Ascending aorta (tissue), 2 donors: ENCODE results near the gene NDUFB4. TPM values are rescaled to one million over a fixed set of nuclear protein-coding genes. Genes with fewer than 3 reads are reported as not detected.

ENCODE experiments used
- DNase-seq, 2 donors: peaks; one replicate each; pipeline ENCODE4 v3.0.0-alpha.2; 2019; ENCODE audit warnings: low spot score in 2 of 2
- H3K27ac ChIP-seq, 2 donors: fragments of 200-600 bp; sonication (generic); one replicate each; pipeline ENCODE4 v1.5.1; 2016 to 2017; ENCODE audit warnings: mild to moderate bottlenecking in 1 of 2
- H3K27me3 ChIP-seq: fragments of 200-600 bp; sonication (generic); one replicate; pipeline ENCODE4 v1.5.1; 2017
- H3K36me3 ChIP-seq, 2 donors: fragments of 200-600 bp; sonication (generic); one replicate each; pipeline ENCODE4 v1.5.1; 2016
- H3K4me1 ChIP-seq, 2 donors: fragments of 200-600 bp; sonication (generic); one replicate each; pipeline ENCODE4 v1.5.1; 2016 to 2017; ENCODE audit warnings: mild to moderate bottlenecking in 1 of 2
- H3K4me3 ChIP-seq, 2 donors: fragments of 200-600 bp; sonication (generic); one replicate each; pipeline ENCODE4 v1.5.1; 2016 to 2017; ENCODE audit warnings: mild to moderate bottlenecking in 1 of 2
- H3K9me3 ChIP-seq, 2 donors: fragments of 200-600 bp; sonication (generic); one replicate each; pipeline ENCODE4 v1.5.1; 2016
- CTCF ChIP-seq, 3 experiments: fragments of 200-600 bp in 2 of 3; fragments of 450-650 bp in 1 of 3; sonication (generic) in 2 of 3; IDR thresholded peaks; one replicate each; pipeline ENCODE4 v1.5.1; 2016 to 2019; ENCODE audit warnings: antibody characterized with exemption in 3 of 3, mild to moderate bottlenecking in 1 of 3, moderate library complexity in 1 of 3
- intact Hi-C: fragments of 100-400 bp; cut with DNase I; formaldehyde crosslinking; loops from one replicate; pipeline ENCODE4 v1.15.1; 2023
- total RNA-seq: library from RNA; depleted of rRNA; stranded (reverse); fragments of >200 nt; gene quantifications from one replicate; pipeline ENCODE4 v1.1.0, GENCODE V29; 2016

NDUFB4 gene
- total RNA-seq, 1 donor from 2014 or later: 37.0 TPM

GRCh38 chr3:120587332-120587975, 8.7 kb upstream of the NDUFB4 start:
- Histone ChIP-seq H3K27ac (no peak overlapping the region), H3K9me3 (no peaks in the 10 kb centered on the region), H3K4me3 (no peak overlapping the region), H3K4me1 (no peaks in the 10 kb centered on the region), H3K27me3 (no peaks in the 10 kb centered on the region), H3K36me3 (no peaks in the 10 kb centered on the region)
- TF ChIP-seq CTCF (IDR thresholded peaks at IDR 0.05): no peak
- intact Hi-C loops: no loop called here
- no peak for DNase-seq

- peaks cover 6 to 28% of the 10 kb centered on the region in 2 donors for H3K4me1 ChIP-seq
- peak overlapping the region; percentile 68 to 87 for H3K4me3 ChIP-seq
- no peak for DNase-seq
- no peak for TF ChIP-seq CTCF (IDR thresholded peaks at IDR 0.05)
- no peaks in the 10 kb centered on the region for H3K27me3 ChIP-seq
- intact Hi-C loops: loop anchor here (1.0 to 10.0 kb wide), 4 partner anchors 36 to 891 kb away; partner anchors contain the start of genes CFAP91, GTF2E1, LRRC58 and RABL3
- H3K36me3 ChIP-seq: peaks cover 6 to 7% of the 10 kb centered on the region in 2 donors
- no peaks in the 10 kb centered on the region for H3K9me3 ChIP-seq
- peak overlapping the region; percentile 73 to 86 for H3K27ac ChIP-seq
Measured at GRCh38 chr3:120595788-120596115, 384 bp upstream of the NDUFB4 start.

GRCh38 chr3:120596853-120597223, 702 bp downstream of the NDUFB4 start:
- no peaks in the 10 kb centered on the region for H3K27me3 ChIP-seq
- intact Hi-C loops: loop anchor here (1.0 to 10.0 kb wide), 4 partner anchors 38 to 892 kb away; partner anchors contain the start of genes CFAP91, GTF2E1, LRRC58 and RABL3
- H3K9me3 ChIP-seq: no peaks in the 10 kb centered on the region
- H3K4me3 ChIP-seq: peak overlapping the region; percentile 68 to 87
- peaks cover 6 to 28% of the 10 kb centered on the region in 2 donors for H3K4me1 ChIP-seq
- H3K27ac ChIP-seq: peak overlapping the region; percentile 73 to 86
- peaks cover 6 to 18% of the 10 kb centered on the region in 2 donors for H3K36me3 ChIP-seq
- DNase-seq: no peak
- TF ChIP-seq CTCF (IDR thresholded peaks at IDR 0.05): no peak

GRCh38 chr3:120597445-120598049, 1.4 kb downstream of the NDUFB4 start:
- Histone ChIP-seq H3K36me3 (peaks cover 6 to 25% of the 10 kb centered on the region in 2 donors), H3K4me1 (peaks cover 6 to 28% of the 10 kb centered on the region in 2 donors), H3K9me3 (no peaks in the 10 kb centered on the region), H3K27me3 (no peaks in the 10 kb centered on the region), H3K4me3 (peak overlapping the region; percentile 68 to 87), H3K27ac (peak overlapping the region in 1 of 2 donors; percentile 42)
- no peak for DNase-seq
- TF ChIP-seq CTCF (IDR thresholded peaks at IDR 0.05): no peak
- intact Hi-C loops: loop anchor here (10.0 kb wide), 1 partner anchor 893 kb away; the partner anchor contains the start of gene CFAP91

GRCh38 chr3:120599211-120599610, 3.1 kb downstream of the NDUFB4 start:
- Histone ChIP-seq H3K4me3 (no peak overlapping the region), H3K9me3 (no peaks in the 10 kb centered on the region), H3K36me3 (peaks cover 6 to 37% of the 10 kb centered on the region in 2 donors), H3K27me3 (no peaks in the 10 kb centered on the region), H3K4me1 (peaks cover 6 to 28% of the 10 kb centered on the region in 2 donors), H3K27ac (peak overlapping the region in 1 of 2 donors; percentile 14)
- TF ChIP-seq CTCF (IDR thresholded peaks at IDR 0.05): no peak
- intact Hi-C loops: loop anchor here (10.0 kb wide), 1 partner anchor 894 kb away; the partner anchor contains the start of gene CFAP91
- DNase-seq: no peak
